PFSK-1 (cell line): ENCODE data around the gene FBXO38.

Experiments used
- FOXP2 ChIP-seq: optimal IDR thresholded peaks from 2 replicates; pipeline ENCODE3; 2011; ENCODE audit warnings: borderline replicate concordance, control low read depth, inconsistent platforms; ENCODE audit not compliant: insufficient read depth; ENCODE audit errors: extremely low read length, extremely low read depth
- POLR2AphosphoS5 ChIP-seq: IDR thresholded peaks from 2 replicates; pipeline ENCODE4 v1.6.1; 2012; ENCODE audit warnings: low read depth, mild to moderate bottlenecking, control low read depth, low read length, moderate library complexity
- SIN3A ChIP-seq: IDR thresholded peaks from 2 replicates; pipeline ENCODE4 v1.6.1; 2012; ENCODE audit warnings: mild to moderate bottlenecking, low read length, moderate library complexity, borderline replicate concordance; ENCODE audit not compliant: insufficient read depth
- TAF1 ChIP-seq: IDR thresholded peaks from 2 replicates; pipeline ENCODE4 v1.6.1; 2012; ENCODE audit warnings: low read length, control low read depth, borderline replicate concordance; ENCODE audit not compliant: insufficient read depth
- TF ChIP-seq, protein P1 (sequence below), 2 experiments: IDR thresholded peaks; 2 replicates each; pipeline versions ENCODE4 v1.6.1 to v1.8.0; 2011 to 2012; ENCODE audit warnings: low read depth in 2 of 2, low read length in 2 of 2, control low read depth in 1 of 2, inconsistent platforms in 1 of 2, mild to moderate bottlenecking in 1 of 2, moderate library complexity in 1 of 2; ENCODE audit not compliant: insufficient read depth in 1 of 2

FBXO38 gene

DNA sequence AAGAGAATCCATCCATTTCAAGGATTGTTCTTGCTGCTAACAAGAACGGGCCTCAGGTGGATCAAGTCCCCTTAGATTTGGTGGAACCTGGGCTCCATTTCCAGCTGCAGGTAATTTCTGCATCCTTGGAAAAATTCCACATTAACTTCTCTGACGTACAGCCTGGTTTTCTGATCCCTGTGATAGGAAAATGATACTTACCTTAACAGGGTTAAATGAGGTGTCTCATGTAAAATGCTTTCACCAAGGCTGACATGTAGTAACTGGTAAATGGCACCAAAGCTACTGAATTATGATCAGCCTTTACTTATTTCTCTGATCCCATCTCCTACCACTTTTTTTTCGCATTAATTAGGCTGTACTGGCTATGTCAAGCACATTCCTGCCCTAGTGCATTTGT is 93.7 kb downstream of the FBXO38 start:
- TF ChIP-seq, protein P1, sequence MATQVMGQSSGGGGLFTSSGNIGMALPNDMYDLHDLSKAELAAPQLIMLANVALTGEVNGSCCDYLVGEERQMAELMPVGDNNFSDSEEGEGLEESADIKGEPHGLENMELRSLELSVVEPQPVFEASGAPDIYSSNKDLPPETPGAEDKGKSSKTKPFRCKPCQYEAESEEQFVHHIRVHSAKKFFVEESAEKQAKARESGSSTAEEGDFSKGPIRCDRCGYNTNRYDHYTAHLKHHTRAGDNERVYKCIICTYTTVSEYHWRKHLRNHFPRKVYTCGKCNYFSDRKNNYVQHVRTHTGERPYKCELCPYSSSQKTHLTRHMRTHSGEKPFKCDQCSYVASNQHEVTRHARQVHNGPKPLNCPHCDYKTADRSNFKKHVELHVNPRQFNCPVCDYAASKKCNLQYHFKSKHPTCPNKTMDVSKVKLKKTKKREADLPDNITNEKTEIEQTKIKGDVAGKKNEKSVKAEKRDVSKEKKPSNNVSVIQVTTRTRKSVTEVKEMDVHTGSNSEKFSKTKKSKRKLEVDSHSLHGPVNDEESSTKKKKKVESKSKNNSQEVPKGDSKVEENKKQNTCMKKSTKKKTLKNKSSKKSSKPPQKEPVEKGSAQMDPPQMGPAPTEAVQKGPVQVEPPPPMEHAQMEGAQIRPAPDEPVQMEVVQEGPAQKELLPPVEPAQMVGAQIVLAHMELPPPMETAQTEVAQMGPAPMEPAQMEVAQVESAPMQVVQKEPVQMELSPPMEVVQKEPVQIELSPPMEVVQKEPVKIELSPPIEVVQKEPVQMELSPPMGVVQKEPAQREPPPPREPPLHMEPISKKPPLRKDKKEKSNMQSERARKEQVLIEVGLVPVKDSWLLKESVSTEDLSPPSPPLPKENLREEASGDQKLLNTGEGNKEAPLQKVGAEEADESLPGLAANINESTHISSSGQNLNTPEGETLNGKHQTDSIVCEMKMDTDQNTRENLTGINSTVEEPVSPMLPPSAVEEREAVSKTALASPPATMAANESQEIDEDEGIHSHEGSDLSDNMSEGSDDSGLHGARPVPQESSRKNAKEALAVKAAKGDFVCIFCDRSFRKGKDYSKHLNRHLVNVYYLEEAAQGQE (IDR thresholded peaks at IDR 0.05; ENCODE audit: insufficient read depth in 1 of 2, low read depth in 2 of 2, low read length in 2 of 2): no peak
- no peak for TF ChIP-seq TAF1
- no peak for TF ChIP-seq SIN3A
- TF ChIP-seq POLR2AphosphoS5: no peak
- no peak for TF ChIP-seq FOXP2

DNA sequence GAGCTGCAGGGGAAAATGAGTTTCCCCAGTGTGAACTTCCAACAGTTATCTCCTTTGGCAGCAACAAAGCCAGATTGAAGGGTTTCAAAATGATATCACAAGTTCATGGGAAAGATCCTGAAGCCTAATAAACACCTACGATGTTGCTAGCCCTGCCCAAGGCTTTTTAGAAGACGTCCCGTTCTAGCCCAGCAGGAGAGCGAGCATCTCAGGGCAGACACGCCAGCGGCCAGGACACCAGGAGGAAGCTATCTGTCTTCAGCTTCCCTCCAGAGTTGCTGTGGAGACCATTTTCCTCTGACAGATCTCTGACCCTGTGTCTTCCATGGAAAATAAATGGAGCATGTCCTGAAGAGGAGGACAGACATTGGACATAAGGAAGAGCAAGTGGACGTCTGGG is 98.4 kb downstream of the FBXO38 start:
- no peak for TF ChIP-seq POLR2AphosphoS5
- TF ChIP-seq SIN3A: no peak
- TF ChIP-seq TAF1: no peak
- TF ChIP-seq, protein P1 (IDR thresholded peaks at IDR 0.05; ENCODE audit: insufficient read depth in 1 of 2, low read depth in 2 of 2, low read length in 2 of 2): no peak
- no peak for TF ChIP-seq FOXP2

DNA sequence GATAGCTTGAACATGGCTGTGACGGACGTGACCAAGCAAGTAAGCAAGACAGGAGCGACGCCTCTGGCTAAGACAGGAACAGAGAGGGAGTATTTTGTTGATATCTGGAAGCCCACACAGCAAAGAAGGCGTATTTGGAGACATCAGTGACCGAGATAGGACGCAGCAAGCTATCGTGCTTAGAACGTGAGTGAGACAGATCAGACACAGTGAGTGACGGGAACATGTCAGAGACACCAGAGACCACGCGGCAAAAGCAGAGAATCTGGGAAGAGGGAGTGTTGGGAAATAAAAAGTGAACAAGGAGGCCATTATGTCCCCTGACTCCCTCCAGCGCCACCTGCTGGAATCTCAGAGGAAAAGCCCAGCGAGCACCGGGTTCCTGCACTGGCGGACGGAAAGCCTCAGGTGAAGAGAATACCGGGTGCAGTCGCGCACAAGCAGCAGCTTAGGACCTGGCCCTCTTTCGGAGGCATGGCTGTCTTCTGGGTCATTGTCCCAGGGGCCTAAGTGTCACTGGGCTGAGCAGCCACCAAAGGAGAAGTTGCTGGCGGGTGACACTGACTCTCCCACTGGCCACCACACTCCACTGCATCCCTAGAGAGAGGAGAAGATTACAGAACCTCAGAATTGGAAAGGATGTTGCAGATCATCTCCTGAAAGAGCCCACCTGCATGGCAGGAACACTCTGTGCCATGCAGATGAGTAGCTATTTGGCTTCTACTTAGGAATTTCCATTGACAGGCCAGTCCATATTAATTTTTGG is 99.1 kb downstream of the FBXO38 start:
- TF ChIP-seq, protein P1 (IDR thresholded peaks at IDR 0.05; ENCODE audit: insufficient read depth in 1 of 2, low read depth in 2 of 2, low read length in 2 of 2): no peak
- TF ChIP-seq POLR2AphosphoS5 (no peak), SIN3A (no peak), TAF1 (no peak), FOXP2 (no peak)

DNA sequence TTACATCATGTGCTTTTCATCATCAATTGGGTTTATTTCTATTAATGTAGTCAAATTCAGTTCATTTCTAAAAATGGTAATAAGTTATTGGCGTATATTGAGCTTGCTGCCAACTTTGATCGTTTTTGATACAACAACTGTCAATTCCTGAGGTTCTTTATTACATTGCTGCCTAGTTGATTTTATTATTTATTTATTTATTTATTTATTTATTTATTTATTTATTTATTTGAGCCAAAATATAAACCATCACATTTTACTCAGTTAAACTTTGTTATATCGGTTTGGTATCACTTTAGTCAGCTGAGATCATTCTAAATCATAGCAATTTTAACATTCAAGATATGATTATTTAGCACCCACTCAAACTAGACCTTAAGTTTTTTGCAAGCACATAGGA is 100.0 kb downstream of the FBXO38 start:
- TF ChIP-seq POLR2AphosphoS5: no peak
- TF ChIP-seq FOXP2: no peak
- no peak for TF ChIP-seq TAF1
- no peak for TF ChIP-seq SIN3A
- TF ChIP-seq, protein P1 (IDR thresholded peaks at IDR 0.05; ENCODE audit: insufficient read depth in 1 of 2, low read depth in 2 of 2, low read length in 2 of 2): no peak

DNA sequence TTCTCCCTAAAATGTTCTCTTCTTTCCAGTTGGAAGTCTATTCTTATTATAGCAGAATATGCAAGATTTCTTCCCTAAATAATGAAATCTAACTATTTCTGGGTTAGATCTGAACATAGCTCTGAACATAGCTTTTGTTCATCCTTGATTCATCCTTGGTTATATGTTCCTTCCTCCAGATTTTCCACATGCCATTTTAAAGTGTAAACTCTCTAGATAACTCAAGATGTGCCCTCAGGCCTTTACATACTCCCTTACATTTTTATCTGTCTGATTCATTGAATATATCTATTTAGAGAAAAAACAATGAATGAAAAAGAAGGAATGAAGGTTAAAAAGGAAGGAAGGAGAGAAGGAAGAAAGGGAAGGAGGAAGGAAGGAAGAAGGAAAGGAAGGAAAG is 100.9 kb downstream of the FBXO38 start:
- TF ChIP-seq SIN3A: no peak
